H1 (cell line): ENCODE measurements around the gene CEBPE. TPM values are rescaled to one million over a fixed set of nuclear protein-coding genes. Genes with fewer than 3 reads are reported as not detected.

Source experiments
- CTCF ChIA-PET: fragments of 300-600 bp; sonication (Branson Sonifier 250); formaldehyde crosslinking; loops from one replicate; lab custom pipeline; 2021; ENCODE audit not compliant: partially characterized antibody; lab: Charles Lee
- POLR2A ChIA-PET: fragments of 300-600 bp; sonication (Branson Sonifier 250); formaldehyde crosslinking; loops from one replicate; lab custom pipeline; 2021; ENCODE audit warnings: inconsistent platforms; ENCODE audit not compliant: partially characterized antibody; lab: Charles Lee
- DNase-seq, 2 experiments: peaks; one replicate each; pipeline versions ENCODE4 v3.0.0 to v3.0.0-alpha.2; 2010 to 2022; ENCODE audit warnings: low spot score in 2 of 2, low read depth in 1 of 2, mixed read lengths in 1 of 2
- FAIRE-seq: peaks from 2 replicates; lab custom pipeline; 2011; peaks lifted over from hg19 to GRCh38; lab: Jason Lieb, UNC
- H2AFZ ChIP-seq: 2 replicates; pipeline ENCODE4 v1.8.1; 2012; ENCODE audit warnings: low read length, inconsistent platforms
- H2AK5ac ChIP-seq: 2 replicates; pipeline ENCODE4 v1.6.1; 2013; ENCODE audit warnings: low read depth, low read length
- H2BK120ac ChIP-seq: replicated peaks from 2 replicates; pipeline ENCODE3; 2013; ENCODE audit warnings: low read depth, low read length, inconsistent platforms
- H2BK12ac ChIP-seq: 2 replicates; pipeline ENCODE4 v1.6.1; 2013; ENCODE audit warnings: low read depth, low read length
- H2BK15ac ChIP-seq: 2 replicates; pipeline ENCODE4 v1.6.1; 2013; ENCODE audit warnings: low read length
- H2BK20ac ChIP-seq: 2 replicates; pipeline ENCODE4 v1.6.1; 2013; ENCODE audit warnings: low read length
- H2BK5ac ChIP-seq: 2 replicates; pipeline ENCODE4 v1.6.1; 2013; ENCODE audit warnings: low read depth, low read length
- H3K14ac ChIP-seq: 2 replicates; pipeline ENCODE4 v1.6.1; 2013; ENCODE audit warnings: inconsistent platforms; ENCODE audit not compliant: insufficient read length
- H3K18ac ChIP-seq: 2 replicates; pipeline ENCODE4 v1.6.1; 2013; ENCODE audit warnings: low read length; ENCODE audit errors: extremely low read depth
- H3K23ac ChIP-seq: 2 replicates; pipeline ENCODE4 v1.6.1; 2013; ENCODE audit warnings: inconsistent platforms; ENCODE audit not compliant: insufficient read length
- H3K23me2 ChIP-seq: 2 replicates; pipeline ENCODE4 v1.6.1; 2013; ENCODE audit warnings: low read depth, low read length
- H3K27ac ChIP-seq: 2 replicates; pipeline ENCODE4 v1.6.1; 2011; ENCODE audit warnings: low read depth, low read length, inconsistent platforms
- H3K27me3 ChIP-seq, 4 experiments: replicated peaks in 1 of 4; 1 replicate in 1 of 4; 2 replicates in 3 of 4; pipeline versions ENCODE4 v1.6.1 to v1.8.1; 2011 to 2013; ENCODE audit warnings: low read length in 3 of 4, mild to moderate bottlenecking in 3 of 4, inconsistent platforms in 2 of 4, mixed read lengths in 2 of 4, moderate library complexity in 1 of 4; ENCODE audit not compliant: control insufficient read depth in 3 of 4, insufficient read depth in 3 of 4; ENCODE audit errors: extremely low read depth in 1 of 4
- H3K36me3 ChIP-seq, 4 experiments: 2 replicates each; pipeline versions ENCODE4 v1.6.1 to v1.8.1; 2011 to 2013; ENCODE audit warnings: mild to moderate bottlenecking in 4 of 4, low read length in 3 of 4, moderate library complexity in 2 of 4, control low read depth in 1 of 4, inconsistent platforms in 1 of 4; ENCODE audit not compliant: insufficient read depth in 4 of 4, control insufficient read depth in 2 of 4
- H3K4ac ChIP-seq: replicated peaks from 2 replicates; pipeline ENCODE3; 2013; ENCODE audit warnings: low read length, low read depth, mixed read lengths, inconsistent platforms; ENCODE audit not compliant: insufficient read length
- H3K4me1 ChIP-seq, 4 experiments: replicated peaks in 1 of 4; 1 replicate in 1 of 4; 2 replicates in 3 of 4; pipeline versions ENCODE4 v1.6.1 to v1.8.1; 2011 to 2013; ENCODE audit warnings: low read length in 3 of 4, inconsistent platforms in 2 of 4, mixed read lengths in 1 of 4; ENCODE audit not compliant: insufficient read depth in 4 of 4, control insufficient read depth in 3 of 4
- H3K4me2 ChIP-seq, 2 experiments: 2 replicates each; pipeline versions ENCODE4 v1.6.1 to v1.8.1; 2011 to 2013; ENCODE audit warnings: low read depth in 2 of 2, low read length in 2 of 2, control low read depth in 1 of 2, inconsistent platforms in 1 of 2, mild to moderate bottlenecking in 1 of 2; ENCODE audit not compliant: insufficient read depth in 1 of 2
- H3K4me3 ChIP-seq, 4 experiments: fragments of 200-600, 300-600 bp in 1 of 4; sonication (generic), shearing (Covaris generic), sonication (Bioruptor Twin) in 1 of 4; 2 replicates each; pipeline versions ENCODE4 v1.5.1 to v1.8.1; 2011 to 2016; ENCODE audit warnings: low read length in 4 of 4, low read depth in 3 of 4, control low read depth in 2 of 4, inconsistent platforms in 2 of 4, mild to moderate bottlenecking in 2 of 4, mixed read lengths in 1 of 4, moderate library complexity in 1 of 4; ENCODE audit not compliant: insufficient read depth in 2 of 4; ENCODE audit errors: extremely low read depth in 1 of 4
- H3K56ac ChIP-seq: replicated peaks from 2 replicates; pipeline ENCODE3; 2013; ENCODE audit warnings: low read depth, mild to moderate bottlenecking, mixed read lengths, low read length, inconsistent platforms; ENCODE audit not compliant: insufficient read length
- H3K79me1 ChIP-seq: 2 replicates; pipeline ENCODE4 v1.6.1; 2013; ENCODE audit warnings: low read depth, low read length, control low read depth
- H3K79me2 ChIP-seq, 2 experiments: 2 replicates each; pipeline versions ENCODE4 v1.6.1 to v1.8.1; 2012 to 2013; ENCODE audit warnings: low read length in 2 of 2, mild to moderate bottlenecking in 2 of 2, inconsistent platforms in 1 of 2; ENCODE audit not compliant: insufficient read depth in 2 of 2, control insufficient read depth in 1 of 2
- H3K9ac ChIP-seq, 4 experiments: replicated peaks in 1 of 4; 1 replicate in 1 of 4; 2 replicates in 3 of 4; pipeline versions ENCODE4 v1.6.1 to v1.8.1; 2011 to 2013; ENCODE audit warnings: low read depth in 3 of 4, low read length in 3 of 4, control low read depth in 2 of 4, mild to moderate bottlenecking in 2 of 4, moderate library complexity in 2 of 4, inconsistent platforms in 1 of 4; ENCODE audit errors: extremely low read depth in 1 of 4
- H3K9me3 ChIP-seq, 2 experiments: 2 replicates each; pipeline versions ENCODE4 v1.6.1 to v1.8.1; 2012 to 2013; ENCODE audit warnings: mild to moderate bottlenecking in 2 of 2, moderate library complexity in 2 of 2, control low read depth in 1 of 2, inconsistent platforms in 1 of 2, low read depth in 1 of 2, low read length in 1 of 2, mixed read lengths in 1 of 2; ENCODE audit not compliant: insufficient read depth in 2 of 2
- H4K20me1 ChIP-seq, 2 experiments: replicated peaks in 1 of 2; 2 replicates each; pipeline versions ENCODE3 to v1.8.1; 2011 to 2013; ENCODE audit warnings: inconsistent platforms in 2 of 2, low read length in 2 of 2, mild to moderate bottlenecking in 1 of 2; ENCODE audit not compliant: insufficient read depth in 2 of 2, control insufficient read depth in 1 of 2
- H4K5ac ChIP-seq: 2 replicates; pipeline ENCODE4 v1.6.1; 2013; ENCODE audit warnings: low read length, low read depth, mixed read lengths, inconsistent platforms; ENCODE audit not compliant: insufficient read length
- H4K8ac ChIP-seq: 2 replicates; pipeline ENCODE4 v1.8.0; 2013; ENCODE audit warnings: mild to moderate bottlenecking, moderate library complexity, low read length, inconsistent platforms; ENCODE audit not compliant: insufficient read depth; ENCODE audit errors: extremely low read depth
- H4K91ac ChIP-seq: replicated peaks from 2 replicates; pipeline ENCODE3; 2013; ENCODE audit warnings: low read length, mixed read lengths, inconsistent platforms; ENCODE audit not compliant: insufficient read length
- FOSL1 ChIP-seq: IDR thresholded peaks from 2 replicates; pipeline ENCODE4 v1.6.1; 2011; ENCODE audit warnings: mild to moderate bottlenecking, low read depth, low read length, moderate library complexity; ENCODE audit not compliant: insufficient read depth
- HDAC2 ChIP-seq, 2 experiments: fragments of 300-600 bp in 1 of 2; sonication (generic) in 1 of 2; IDR thresholded peaks; 2 replicates each; pipeline ENCODE4 v1.6.1; 2011 to 2012; ENCODE audit warnings: low read depth in 2 of 2, low read length in 2 of 2, mild to moderate bottlenecking in 2 of 2, moderate library complexity in 2 of 2, borderline replicate concordance in 1 of 2, inconsistent platforms in 1 of 2
- KDM1A ChIP-seq: fragments of 200-600, 300-600 bp; sonication (generic); IDR thresholded peaks from 2 replicates; pipeline ENCODE4 v1.7.1; 2016; ENCODE audit warnings: mild to moderate bottlenecking, low read length, borderline replicate concordance
- KDM4A ChIP-seq: IDR thresholded peaks from one replicate; pipeline ENCODE4 v1.7.1; 2012; ENCODE audit warnings: low read depth, mild to moderate bottlenecking, moderate library complexity, low read length, inconsistent platforms; ENCODE audit not compliant: severe bottlenecking
- SIN3A ChIP-seq, 2 experiments: IDR thresholded peaks in 1 of 2; conservative IDR thresholded peaks in 1 of 2; 2 replicates each; pipeline ENCODE4 v1.6.1; 2011 to 2012; ENCODE audit warnings: low read length in 2 of 2, improper control_type of control experiment in 1 of 2, low read depth in 1 of 2, mild to moderate bottlenecking in 1 of 2
- TAF1 ChIP-seq: IDR thresholded peaks from 2 replicates; pipeline ENCODE4 v1.6.1; 2011; ENCODE audit warnings: mild to moderate bottlenecking, low read depth, low read length
- TEAD4 ChIP-seq: IDR thresholded peaks from 2 replicates; pipeline ENCODE4 v1.6.1; 2012; ENCODE audit warnings: low read depth, low read length, inconsistent platforms, mixed read lengths
- ZNF274 ChIP-seq: IDR thresholded peaks from 2 replicates; pipeline ENCODE4 v1.7.0; 2012; ENCODE audit warnings: low read length, borderline replicate concordance; ENCODE audit errors: extremely low read depth
- WGBS, 2 experiments: shearing (Covaris generic) in 1 of 2; methylation state at CpG; one replicate each; pipeline versions ENCODE4 v1.1.6 to v1.1.7; 2013 to 2015; ENCODE audit warnings: low lambda C conversion rate in 2 of 2, mixed read lengths in 2 of 2, inconsistent platforms in 1 of 2, low coverage in 1 of 2, missing lambda C conversion rate in 1 of 2; ENCODE audit not compliant: insufficient replicate concordance in 2 of 2, insufficient coverage in 1 of 2, insufficient read length in 1 of 2; ENCODE audit errors: extremely low coverage in 1 of 2, missing lambda C conversion rate in 1 of 2; 5-methylcytosine and 5-hydroxymethylcytosine counted together
- long read RNA-seq, 2 experiments: library from RNA in 1 of 2; library from capped mRNA in 1 of 2; stranded (forward); transcript quantifications; one replicate each; pipeline ENCODE4 v2.0.0, GENCODE V29; 2021; ENCODE audit warnings: inconsistent platforms in 1 of 2
- polyA minus RNA-seq, 3 experiments: library from RNA; depleted of rRNA, polyadenylated mRNA; stranded (reverse); fragments of >200 nt; gene quantifications; 1 replicate in 2 of 3; 2 replicates in 1 of 3; pipeline ENCODE4 v1.2.3, GENCODE V29; 2011
- polyA plus RNA-seq, 7 experiments: library from polyadenylated mRNA; depleted of rRNA in 3 of 7; stranded (reverse) in 5 of 7; unstranded in 2 of 7; fragments of >200 nt in 5 of 7; fragments of 200-250 nt in 2 of 7; gene quantifications; 1 replicate in 5 of 7; 2 replicates in 1 of 7; 4 replicates in 1 of 7; pipeline versions ENCODE4 v1.2.1 to v1.2.3, GENCODE V29; 2011 to 2013; ENCODE audit warnings: missing spikeins in 2 of 7, mixed read lengths in 2 of 7
- total RNA-seq: library from RNA; stranded (reverse); fragmentation: NEBNext Ultra II Directional; extraction: Animal tissue kit (Norgen Biotek cat#: 25700); gene quantifications from 2 replicates; pipeline ENCODE4 v1.2.1, GENCODE V29; 2021

The CEBPE gene
- total RNA-seq (not detected in 2 replicates), polyA plus RNA-seq (2011; rRNA removed) (0.05 and 0.06 TPM in 2 replicates), polyA minus RNA-seq (2011; rRNA and poly(A)+ RNA removed) (0.10 TPM in 1 of 2 replicates, not detected in the other)
- polyA plus RNA-seq (2011; cell fraction: cytosol; rRNA removed): 0.04 TPM
- polyA plus RNA-seq (2011; cell fraction: nucleus; rRNA removed): not detected
- not detected in 4 replicates for polyA plus RNA-seq (2012, experiment 1 of 2)
- polyA plus RNA-seq (2012, experiment 2 of 2): not detected
- 0.02 TPM for polyA plus RNA-seq (2013, experiment 1 of 2)
- not detected for polyA plus RNA-seq (2013, experiment 2 of 2)
- not detected for polyA minus RNA-seq (2011; cell fraction: cytosol; rRNA and poly(A)+ RNA removed)
- not detected for polyA minus RNA-seq (2011; cell fraction: nucleus; rRNA and poly(A)+ RNA removed)
- long read RNA-seq, experiment 1: 0 reads
- long read RNA-seq, experiment 2: 0 reads

GRCh38 chr14:23118506-23119362, at the start of gene CEBPE:
CEBPE (minus strand) TSS chr14:23119255; CDS start chr14:23119091, 164 bp downstream.
- Histone ChIP-seq H3K79me1 (no peaks in the 10 kb centered on the region), H3K36me3 (no peaks in the 10 kb centered on the region), H4K5ac (no peak within 1 kb of the TSS), H3K9ac (no peak within 1 kb of the TSS), H2BK15ac (peak within 1 kb of the TSS; percentile 63), H3K27ac (no peak within 1 kb of the TSS), H3K79me2 (no peaks in the 10 kb centered on the region), H3K14ac (no peak within 1 kb of the TSS), H2BK12ac (peak within 1 kb of the TSS; percentile 75; the same call in 1 of the 2 replicates), H4K20me1 (no peaks in the 10 kb centered on the region), H3K9me3 (no peaks in the 10 kb centered on the region; a peak in 1 of 4 replicates), H2AK5ac (no peak within 1 kb of the TSS), H3K23me2 (no peaks in the 10 kb centered on the region), H3K27me3 (0 out of 7 replicates have a peak, but pooled peaks cover 0 to 3% (median 0%) of the 10 kb centered on the region in 4 experiments), H3K4ac (peak within 1 kb of the TSS; percentile 23), H2AFZ (peak within 1 kb of the TSS; percentile 43; the same call in 1 of the 2 replicates), H2BK20ac (no peak within 1 kb of the TSS), H3K4me1 (peaks cover 0 to 14% (median 6%) of the 10 kb centered on the region in 4 experiments; a peak in 6 of 7 replicates), H3K4me2 (no peak within 1 kb of the TSS), H2BK120ac (peak within 1 kb of the TSS; percentile 31), H3K56ac (no peak within 1 kb of the TSS), H2BK5ac (peak within 1 kb of the TSS; percentile 15; the same call in 1 of the 2 replicates), H4K91ac (peak within 1 kb of the TSS; percentile 34), H3K18ac (0 out of 2 replicates have a peak within 1 kb of the TSS, but pooled peaks have one; percentile 25), H4K8ac (peak within 1 kb of the TSS; percentile 66), H3K4me3 (no peak within 1 kb of the TSS), H3K23ac (no peak within 1 kb of the TSS)
- FAIRE-seq (no peak), DNase-seq (no peak)
- WGBS, 2 experiments: 95% methylated on average over 16 of the region's 32 CpGs; no CpG with 5 or more reads in 1 of the 2 experiments
- ChIA-PET CTCF (interaction anchor here (0.6 to 11.8 kb wide), 15 partner anchors 8 to 192 kb away, joined by 3 to 290 read pairs (median 4); partner anchors contain the start of gene SLC7A8), POLR2A (interaction anchor here (0.8 to 1.5 kb wide), 5 partner anchors 10 to 65 kb away, joined by 3 to 6 read pairs (median 4); partner anchors contain the start of genes ACIN1, C14orf119 and SLC7A8)
- TF ChIP-seq ZNF274: no peak
- no peak for TF ChIP-seq KDM4A
- TF ChIP-seq TEAD4: no peak
- TF ChIP-seq SIN3A (conservative IDR thresholded peaks at IDR 0.05 in 1 of 2, IDR thresholded peaks at IDR 0.05 in 1 of 2; ENCODE audit: low read depth in 1 of 2, low read length in 2 of 2): no peak
- TF ChIP-seq TAF1: no peak
- TF ChIP-seq FOSL1: no peak
- TF ChIP-seq HDAC2 (IDR thresholded peaks at IDR 0.05; ENCODE audit: borderline replicate concordance in 1 of 2, low read depth in 2 of 2, low read length in 2 of 2): no peak
- no peak for TF ChIP-seq KDM1A
